ENCODE results near the gene LSAMP. TPM values are rescaled to one million over a fixed set of nuclear protein-coding genes. Genes with fewer than 3 reads are reported as not detected.

LSAMP gene
- total and polyA plus RNA-seq, 2 of the 13 experiments (the other 11 are each of a cell fraction or from before 2014, with no cell fraction given) = not detected

DNA sequence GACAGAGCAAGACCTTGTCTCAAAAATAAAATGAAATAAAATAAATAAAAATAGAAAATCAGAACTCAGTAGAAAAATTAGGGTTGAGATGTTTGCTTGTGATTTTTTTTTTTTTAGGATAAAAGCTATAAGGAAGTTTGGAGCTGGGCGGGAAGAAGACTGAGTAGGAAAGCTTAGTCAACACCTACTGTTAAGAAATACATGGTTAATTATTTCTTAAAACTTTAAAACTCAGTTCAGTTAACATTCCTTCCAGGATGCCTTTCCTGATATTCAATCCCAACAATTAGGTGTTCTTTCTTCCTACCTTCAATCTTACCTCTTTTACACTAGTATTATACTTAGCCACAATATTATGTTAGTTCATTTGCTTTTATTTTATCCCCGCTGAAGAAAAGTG, 246.2 kb downstream of the LSAMP start:
- Histone ChIP-seq H3K79me2 (ENCODE audit: insufficient read depth, low read length) (no peaks in the 10 kb centered on the region), H3K4me3 (replicated peaks in 1 of 3; ENCODE audit: insufficient read depth in 1 of 3, low read depth in 2 of 3, low read length in 3 of 3) (no peak overlapping the region), H3K9ac (ENCODE audit: insufficient read depth, low read depth, low read length) (no peak overlapping the region), H3K4me2 (ENCODE audit: low read depth, low read length) (no peak overlapping the region), H3K27me3 (ENCODE audit: control insufficient read depth in 1 of 2, insufficient read depth in 2 of 2, low read length in 2 of 2) (no peaks in the 10 kb centered on the region), H3K9me3 (ENCODE audit: low read length) (no peaks in the 10 kb centered on the region), H3K4me1 (ENCODE audit: insufficient read depth, low read length) (no peaks in the 10 kb centered on the region), H3K36me3 (replicated peaks in 1 of 2; ENCODE audit: control insufficient read depth in 1 of 2, insufficient read depth in 2 of 2, low read length in 2 of 2) (no peaks in the 10 kb centered on the region), H2AFZ (ENCODE audit: low read length) (no peak overlapping the region), H4K20me1 (ENCODE audit: insufficient read depth, low read length) (no peaks in the 10 kb centered on the region), H3K27ac (ENCODE audit: extremely low read length, insufficient read depth, low read length) (no peak overlapping the region)
- TF ChIP-seq BRCA1 (CRISPR knock-in tag; IDR thresholded peaks at IDR 0.05) (no peak), ZNF12 (CRISPR knock-in tag; IDR thresholded peaks at IDR 0.05) (no peak), KAT7 (CRISPR knock-in tag; IDR thresholded peaks at IDR 0.05; ENCODE audit: borderline replicate concordance) (no peak), SKI (IDR thresholded peaks at IDR 0.05; ENCODE audit: partially characterized antibody) (no peak), ZFY (CRISPR knock-in tag; IDR thresholded peaks at IDR 0.05) (no peak), ZNF678 (CRISPR knock-in tag; IDR thresholded peaks at IDR 0.05) (no peak), GPN1 (CRISPR knock-in tag; IDR thresholded peaks at IDR 0.05; ENCODE audit: borderline replicate concordance) (no peak), KLF9 (CRISPR knock-in tag; IDR thresholded peaks at IDR 0.05; ENCODE audit: low read depth) (no peak), SATB2 (CRISPR knock-in tag; IDR thresholded peaks at IDR 0.05) (no peak), ZNF775 (CRISPR knock-in tag; IDR thresholded peaks at IDR 0.05; ENCODE audit: borderline replicate concordance) (no peak), CC2D1A (CRISPR knock-in tag; IDR thresholded peaks at IDR 0.05) (no peak), CREM (IDR thresholded peaks at IDR 0.05) (no peak), CREM (CRISPR knock-in tag; IDR thresholded peaks at IDR 0.05) (no peak), HNRNPUL1 (IDR thresholded peaks at IDR 0.05; ENCODE audit: low read depth, low read length) (no peak), ZNF44 (CRISPR knock-in tag; IDR thresholded peaks at IDR 0.05) (no peak)
- TF ChIP-seq, protein P1, sequence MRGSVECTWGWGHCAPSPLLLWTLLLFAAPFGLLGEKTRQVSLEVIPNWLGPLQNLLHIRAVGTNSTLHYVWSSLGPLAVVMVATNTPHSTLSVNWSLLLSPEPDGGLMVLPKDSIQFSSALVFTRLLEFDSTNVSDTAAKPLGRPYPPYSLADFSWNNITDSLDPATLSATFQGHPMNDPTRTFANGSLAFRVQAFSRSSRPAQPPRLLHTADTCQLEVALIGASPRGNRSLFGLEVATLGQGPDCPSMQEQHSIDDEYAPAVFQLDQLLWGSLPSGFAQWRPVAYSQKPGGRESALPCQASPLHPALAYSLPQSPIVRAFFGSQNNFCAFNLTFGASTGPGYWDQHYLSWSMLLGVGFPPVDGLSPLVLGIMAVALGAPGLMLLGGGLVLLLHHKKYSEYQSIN (CRISPR knock-in tag; IDR thresholded peaks at IDR 0.05; ENCODE audit: borderline replicate concordance) = no peak
- no TSS peak for BruUV-seq (replicated peaks)
- ChIA-PET CTCF (ENCODE audit: low intra/inter-chr PET ratio, low total read pairs) (no interaction called here), POLR2A (no interaction called here)
- 4% methylated on average over 2 of the region's 2 CpGs for WGBS (ENCODE audit: low lambda C conversion rate)
- FAIRE-seq (no peak), DNase-seq (ENCODE audit: low spot score) (no peak), ATAC-seq (no peak)
- intact Hi-C loops (cut with micrococcal nuclease; ENCODE audit: unreplicated experiment) = no loop called here
- in situ Hi-C loops (cut with HindIII; ENCODE audit: extremely low pct_ligation_motif_present, low pct_unique_long_range_greater_than_20kb) = no loop called here

All from HepG2 (cell line).